ENCODE results near the gene AGAP1. TPM values are rescaled to one million over a fixed set of nuclear protein-coding genes. Genes with fewer than 3 reads are reported as not detected.

The AGAP1 gene
- total RNA-seq, 1 donor from 2014 or later, result 44.0 TPM

GRCh38 chr2:235592836-235593235 is 99.0 kb downstream of the AGAP1 start:
- no peak for TF ChIP-seq CTCF (IDR thresholded peaks at IDR 0.05; ENCODE audit: unreplicated experiment)
- H3K4me1 Mint-ChIP-seq, result peaks cover 2% of the 10 kb centered on the region
- peaks cover 4% of the 10 kb centered on the region for H3K36me3 Mint-ChIP-seq
- no peak for DNase-seq (ENCODE audit: low spot score in 2 of 2, unreplicated experiment in 2 of 2)
- no peaks in the 10 kb centered on the region for H3K9me3 Mint-ChIP-seq
- H3K27ac Mint-ChIP-seq, result no peak overlapping the region
- no peak overlapping the region for H3K4me3 Mint-ChIP-seq
- H3K27me3 Mint-ChIP-seq (ENCODE audit: low read depth), result no peaks in the 10 kb centered on the region

GRCh38 chr2:235594041-235594440 is 100.2 kb downstream of the AGAP1 start:
- no peak overlapping the region for H3K4me3 Mint-ChIP-seq
- no peaks in the 10 kb centered on the region for H3K9me3 Mint-ChIP-seq
- H3K27ac Mint-ChIP-seq, result no peak overlapping the region
- DNase-seq (ENCODE audit: low spot score in 2 of 2, unreplicated experiment in 2 of 2), result no peak
- peak; percentile 79 for TF ChIP-seq CTCF (IDR thresholded peaks at IDR 0.05; ENCODE audit: unreplicated experiment)
- peaks cover 4% of the 10 kb centered on the region for H3K36me3 Mint-ChIP-seq
- no peaks in the 10 kb centered on the region for H3K27me3 Mint-ChIP-seq (ENCODE audit: low read depth)
- H3K4me1 Mint-ChIP-seq, result peaks cover 2% of the 10 kb centered on the region

GRCh38 chr2:235594964-235595363 is 101.1 kb downstream of the AGAP1 start:
- no peaks in the 10 kb centered on the region for H3K9me3 Mint-ChIP-seq
- no peak for DNase-seq (ENCODE audit: low spot score in 2 of 2, unreplicated experiment in 2 of 2)
- H3K27ac Mint-ChIP-seq, result no peak overlapping the region

GRCh38 chr2:235595422-235596010 is 101.7 kb downstream of the AGAP1 start:
- H3K36me3 Mint-ChIP-seq, result no peaks in the 10 kb centered on the region
- peak; percentile 82 for TF ChIP-seq CTCF (IDR thresholded peaks at IDR 0.05; ENCODE audit: unreplicated experiment)
- DNase-seq (ENCODE audit: low spot score in 2 of 2, unreplicated experiment in 2 of 2), result peak in 1 of 2 experiments; percentile 75
- H3K9me3 Mint-ChIP-seq, result no peaks in the 10 kb centered on the region
- peaks cover 2% of the 10 kb centered on the region for H3K4me1 Mint-ChIP-seq
- no peaks in the 10 kb centered on the region for H3K27me3 Mint-ChIP-seq (ENCODE audit: low read depth)
- no peak overlapping the region for H3K4me3 Mint-ChIP-seq
- no peak overlapping the region for H3K27ac Mint-ChIP-seq

More at GRCh38 chr2:235594964-235595363, 101.1 kb downstream of the AGAP1 start:
- peaks cover 2% of the 10 kb centered on the region for H3K4me1 Mint-ChIP-seq
- TF ChIP-seq CTCF (IDR thresholded peaks at IDR 0.05; ENCODE audit: unreplicated experiment), result no peak
- peaks cover 3% of the 10 kb centered on the region for H3K36me3 Mint-ChIP-seq
- H3K27me3 Mint-ChIP-seq (ENCODE audit: low read depth), result no peaks in the 10 kb centered on the region
- no peak overlapping the region for H3K4me3 Mint-ChIP-seq

GRCh38 chr2:235596272-235596671 is 102.4 kb downstream of the AGAP1 start:
- H3K4me3 Mint-ChIP-seq, result no peak overlapping the region
- no peaks in the 10 kb centered on the region for H3K27me3 Mint-ChIP-seq (ENCODE audit: low read depth)
- peaks cover 2% of the 10 kb centered on the region for H3K4me1 Mint-ChIP-seq

More at GRCh38 chr2:235596272-235596671, 102.4 kb downstream of the AGAP1 start:
- no peak for DNase-seq (ENCODE audit: low spot score in 2 of 2, unreplicated experiment in 2 of 2)
- no peaks in the 10 kb centered on the region for H3K36me3 Mint-ChIP-seq
- TF ChIP-seq CTCF (IDR thresholded peaks at IDR 0.05; ENCODE audit: unreplicated experiment), result no peak
- H3K9me3 Mint-ChIP-seq, result no peaks in the 10 kb centered on the region
- no peak overlapping the region for H3K27ac Mint-ChIP-seq

Measured in mesothelial cell of epicardium (in vitro differentiated cells).